Measurements from ENCODE around the gene CARF. TPM values are rescaled to one million over a fixed set of nuclear protein-coding genes. Genes with fewer than 3 reads are reported as not detected.

Gene CARF
- total RNA-seq, 1 experiment from 2014 or later, result 3.3 TPM

DNA sequence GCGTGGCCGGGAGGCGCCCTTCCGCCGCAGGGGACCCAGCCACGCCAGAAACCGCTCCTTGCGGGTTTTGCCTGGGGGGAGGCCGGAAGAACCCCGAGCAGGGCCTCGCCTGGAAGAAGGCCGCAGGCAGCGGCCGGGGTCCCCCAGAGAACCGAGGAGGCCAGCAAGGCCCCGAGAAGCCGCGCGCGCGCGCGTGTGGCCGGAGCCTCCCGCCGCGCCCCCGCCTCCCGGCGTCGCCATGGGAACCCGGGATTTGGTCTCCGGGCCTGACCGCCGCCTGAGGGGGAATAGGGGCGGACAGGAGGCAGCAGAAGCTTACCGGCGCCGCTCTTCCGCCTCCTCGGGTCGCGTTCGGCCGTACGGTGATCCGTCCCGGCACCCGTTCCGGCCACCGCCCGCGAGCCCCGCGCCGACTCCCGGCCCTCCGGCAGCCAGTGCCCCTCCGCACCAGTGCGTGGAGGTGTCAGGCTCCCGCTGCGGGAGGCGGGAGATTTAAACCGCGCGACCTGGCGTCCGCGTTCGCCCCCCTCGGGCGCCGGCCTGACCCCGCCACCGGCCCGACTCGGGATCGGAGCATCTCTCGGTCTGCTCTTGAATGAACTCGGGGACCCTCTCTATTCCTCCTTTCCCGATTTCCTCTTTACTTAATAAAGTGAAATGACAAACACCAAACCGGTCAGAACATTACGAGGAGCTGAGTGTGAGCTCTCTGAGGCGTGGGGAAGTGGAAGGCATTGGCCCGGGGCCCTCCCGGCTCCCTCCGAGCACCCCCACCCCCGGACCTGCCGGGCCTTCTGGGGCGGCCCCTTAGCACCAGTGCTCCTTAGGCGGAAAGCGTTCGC lies 40.6 kb upstream of the CARF start, which contains the start of gene ICA1L (continued):
- TF ChIP-seq, protein P1, sequence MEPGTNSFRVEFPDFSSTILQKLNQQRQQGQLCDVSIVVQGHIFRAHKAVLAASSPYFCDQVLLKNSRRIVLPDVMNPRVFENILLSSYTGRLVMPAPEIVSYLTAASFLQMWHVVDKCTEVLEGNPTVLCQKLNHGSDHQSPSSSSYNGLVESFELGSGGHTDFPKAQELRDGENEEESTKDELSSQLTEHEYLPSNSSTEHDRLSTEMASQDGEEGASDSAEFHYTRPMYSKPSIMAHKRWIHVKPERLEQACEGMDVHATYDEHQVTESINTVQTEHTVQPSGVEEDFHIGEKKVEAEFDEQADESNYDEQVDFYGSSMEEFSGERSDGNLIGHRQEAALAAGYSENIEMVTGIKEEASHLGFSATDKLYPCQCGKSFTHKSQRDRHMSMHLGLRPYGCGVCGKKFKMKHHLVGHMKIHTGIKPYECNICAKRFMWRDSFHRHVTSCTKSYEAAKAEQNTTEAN (CRISPR knock-in tag; IDR thresholded peaks at IDR 0.05), result no peak
- TF ChIP-seq, protein P2, sequence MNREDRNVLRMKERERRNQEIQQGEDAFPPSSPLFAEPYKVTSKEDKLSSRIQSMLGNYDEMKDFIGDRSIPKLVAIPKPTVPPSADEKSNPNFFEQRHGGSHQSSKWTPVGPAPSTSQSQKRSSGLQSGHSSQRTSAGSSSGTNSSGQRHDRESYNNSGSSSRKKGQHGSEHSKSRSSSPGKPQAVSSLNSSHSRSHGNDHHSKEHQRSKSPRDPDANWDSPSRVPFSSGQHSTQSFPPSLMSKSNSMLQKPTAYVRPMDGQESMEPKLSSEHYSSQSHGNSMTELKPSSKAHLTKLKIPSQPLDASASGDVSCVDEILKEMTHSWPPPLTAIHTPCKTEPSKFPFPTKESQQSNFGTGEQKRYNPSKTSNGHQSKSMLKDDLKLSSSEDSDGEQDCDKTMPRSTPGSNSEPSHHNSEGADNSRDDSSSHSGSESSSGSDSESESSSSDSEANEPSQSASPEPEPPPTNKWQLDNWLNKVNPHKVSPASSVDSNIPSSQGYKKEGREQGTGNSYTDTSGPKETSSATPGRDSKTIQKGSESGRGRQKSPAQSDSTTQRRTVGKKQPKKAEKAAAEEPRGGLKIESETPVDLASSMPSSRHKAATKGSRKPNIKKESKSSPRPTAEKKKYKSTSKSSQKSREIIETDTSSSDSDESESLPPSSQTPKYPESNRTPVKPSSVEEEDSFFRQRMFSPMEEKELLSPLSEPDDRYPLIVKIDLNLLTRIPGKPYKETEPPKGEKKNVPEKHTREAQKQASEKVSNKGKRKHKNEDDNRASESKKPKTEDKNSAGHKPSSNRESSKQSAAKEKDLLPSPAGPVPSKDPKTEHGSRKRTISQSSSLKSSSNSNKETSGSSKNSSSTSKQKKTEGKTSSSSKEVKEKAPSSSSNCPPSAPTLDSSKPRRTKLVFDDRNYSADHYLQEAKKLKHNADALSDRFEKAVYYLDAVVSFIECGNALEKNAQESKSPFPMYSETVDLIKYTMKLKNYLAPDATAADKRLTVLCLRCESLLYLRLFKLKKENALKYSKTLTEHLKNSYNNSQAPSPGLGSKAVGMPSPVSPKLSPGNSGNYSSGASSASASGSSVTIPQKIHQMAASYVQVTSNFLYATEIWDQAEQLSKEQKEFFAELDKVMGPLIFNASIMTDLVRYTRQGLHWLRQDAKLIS (CRISPR knock-in tag; IDR thresholded peaks at IDR 0.05; ENCODE audit: borderline replicate concordance), result no peak
- TF ChIP-seq GTF2I (CRISPR knock-in tag; conservative IDR thresholded peaks at IDR 0.05), result no peak
- TF ChIP-seq NR2C2 (CRISPR knock-in tag; IDR thresholded peaks at IDR 0.05), result no peak
- TF ChIP-seq TP53 (CRISPR knock-in tag; IDR thresholded peaks at IDR 0.05), result peak; percentile 62; the same call in 1 of the 2 replicates
- no peak for TF ChIP-seq FOXK1 (CRISPR knock-in tag; IDR thresholded peaks at IDR 0.05)
- TF ChIP-seq FOXP1 (CRISPR knock-in tag; IDR thresholded peaks at IDR 0.05; ENCODE audit: borderline replicate concordance), result peak; percentile 50; the same call in 1 of the 2 replicates
- TF ChIP-seq NR1H2 (CRISPR knock-in tag; IDR thresholded peaks at IDR 0.05), result no peak
- TF ChIP-seq, protein P3, sequence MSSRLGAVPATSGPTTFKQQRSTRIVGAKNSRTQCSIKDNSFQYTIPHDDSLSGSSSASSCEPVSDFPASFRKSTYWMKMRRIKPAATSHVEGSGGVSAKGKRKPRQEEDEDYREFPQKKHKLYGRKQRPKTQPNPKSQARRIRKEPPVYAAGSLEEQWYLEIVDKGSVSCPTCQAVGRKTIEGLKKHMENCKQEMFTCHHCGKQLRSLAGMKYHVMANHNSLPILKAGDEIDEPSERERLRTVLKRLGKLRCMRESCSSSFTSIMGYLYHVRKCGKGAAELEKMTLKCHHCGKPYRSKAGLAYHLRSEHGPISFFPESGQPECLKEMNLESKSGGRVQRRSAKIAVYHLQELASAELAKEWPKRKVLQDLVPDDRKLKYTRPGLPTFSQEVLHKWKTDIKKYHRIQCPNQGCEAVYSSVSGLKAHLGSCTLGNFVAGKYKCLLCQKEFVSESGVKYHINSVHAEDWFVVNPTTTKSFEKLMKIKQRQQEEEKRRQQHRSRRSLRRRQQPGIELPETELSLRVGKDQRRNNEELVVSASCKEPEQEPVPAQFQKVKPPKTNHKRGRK (CRISPR knock-in tag; IDR thresholded peaks at IDR 0.05; ENCODE audit: borderline replicate concordance), result no peak
- no peak for TF ChIP-seq SOX15 (CRISPR knock-in tag; IDR thresholded peaks at IDR 0.05)
- TF ChIP-seq CREM (CRISPR knock-in tag; IDR thresholded peaks at IDR 0.05), result 0 out of 2 replicates have a peak, but pooled peaks have one; percentile 34
- no peak for TF ChIP-seq GRHL2 (CRISPR knock-in tag; IDR thresholded peaks at IDR 0.05; ENCODE audit: insufficient replicate concordance, severe bottlenecking)
- 0 out of 2 replicates have a peak, but pooled peaks have one; percentile 31 for TF ChIP-seq ELF4 (CRISPR knock-in tag; IDR thresholded peaks at IDR 0.05; ENCODE audit: low read depth)
- TF ChIP-seq ZNF138 (CRISPR knock-in tag; conservative IDR thresholded peaks at IDR 0.05), result no peak
- peak; percentile 44; the same call in 1 of the 2 replicates for TF ChIP-seq ZNF671 (CRISPR knock-in tag; IDR thresholded peaks at IDR 0.05)
- TF ChIP-seq MYBL2 (CRISPR knock-in tag; IDR thresholded peaks at IDR 0.05), result 0 out of 2 replicates have a peak, but pooled peaks have one; percentile 25
- peak; percentile 50; the same call in 1 of the 2 replicates for TF ChIP-seq ATF1 (CRISPR knock-in tag; IDR thresholded peaks at IDR 0.05)
- TF ChIP-seq FOXJ3 (CRISPR knock-in tag; IDR thresholded peaks at IDR 0.05; ENCODE audit: borderline replicate concordance), result no peak
- TF ChIP-seq, protein P4, sequence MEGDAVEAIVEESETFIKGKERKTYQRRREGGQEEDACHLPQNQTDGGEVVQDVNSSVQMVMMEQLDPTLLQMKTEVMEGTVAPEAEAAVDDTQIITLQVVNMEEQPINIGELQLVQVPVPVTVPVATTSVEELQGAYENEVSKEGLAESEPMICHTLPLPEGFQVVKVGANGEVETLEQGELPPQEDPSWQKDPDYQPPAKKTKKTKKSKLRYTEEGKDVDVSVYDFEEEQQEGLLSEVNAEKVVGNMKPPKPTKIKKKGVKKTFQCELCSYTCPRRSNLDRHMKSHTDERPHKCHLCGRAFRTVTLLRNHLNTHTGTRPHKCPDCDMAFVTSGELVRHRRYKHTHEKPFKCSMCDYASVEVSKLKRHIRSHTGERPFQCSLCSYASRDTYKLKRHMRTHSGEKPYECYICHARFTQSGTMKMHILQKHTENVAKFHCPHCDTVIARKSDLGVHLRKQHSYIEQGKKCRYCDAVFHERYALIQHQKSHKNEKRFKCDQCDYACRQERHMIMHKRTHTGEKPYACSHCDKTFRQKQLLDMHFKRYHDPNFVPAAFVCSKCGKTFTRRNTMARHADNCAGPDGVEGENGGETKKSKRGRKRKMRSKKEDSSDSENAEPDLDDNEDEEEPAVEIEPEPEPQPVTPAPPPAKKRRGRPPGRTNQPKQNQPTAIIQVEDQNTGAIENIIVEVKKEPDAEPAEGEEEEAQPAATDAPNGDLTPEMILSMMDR (IDR thresholded peaks at IDR 0.05), result no peak
- TF ChIP-seq, protein P5, sequence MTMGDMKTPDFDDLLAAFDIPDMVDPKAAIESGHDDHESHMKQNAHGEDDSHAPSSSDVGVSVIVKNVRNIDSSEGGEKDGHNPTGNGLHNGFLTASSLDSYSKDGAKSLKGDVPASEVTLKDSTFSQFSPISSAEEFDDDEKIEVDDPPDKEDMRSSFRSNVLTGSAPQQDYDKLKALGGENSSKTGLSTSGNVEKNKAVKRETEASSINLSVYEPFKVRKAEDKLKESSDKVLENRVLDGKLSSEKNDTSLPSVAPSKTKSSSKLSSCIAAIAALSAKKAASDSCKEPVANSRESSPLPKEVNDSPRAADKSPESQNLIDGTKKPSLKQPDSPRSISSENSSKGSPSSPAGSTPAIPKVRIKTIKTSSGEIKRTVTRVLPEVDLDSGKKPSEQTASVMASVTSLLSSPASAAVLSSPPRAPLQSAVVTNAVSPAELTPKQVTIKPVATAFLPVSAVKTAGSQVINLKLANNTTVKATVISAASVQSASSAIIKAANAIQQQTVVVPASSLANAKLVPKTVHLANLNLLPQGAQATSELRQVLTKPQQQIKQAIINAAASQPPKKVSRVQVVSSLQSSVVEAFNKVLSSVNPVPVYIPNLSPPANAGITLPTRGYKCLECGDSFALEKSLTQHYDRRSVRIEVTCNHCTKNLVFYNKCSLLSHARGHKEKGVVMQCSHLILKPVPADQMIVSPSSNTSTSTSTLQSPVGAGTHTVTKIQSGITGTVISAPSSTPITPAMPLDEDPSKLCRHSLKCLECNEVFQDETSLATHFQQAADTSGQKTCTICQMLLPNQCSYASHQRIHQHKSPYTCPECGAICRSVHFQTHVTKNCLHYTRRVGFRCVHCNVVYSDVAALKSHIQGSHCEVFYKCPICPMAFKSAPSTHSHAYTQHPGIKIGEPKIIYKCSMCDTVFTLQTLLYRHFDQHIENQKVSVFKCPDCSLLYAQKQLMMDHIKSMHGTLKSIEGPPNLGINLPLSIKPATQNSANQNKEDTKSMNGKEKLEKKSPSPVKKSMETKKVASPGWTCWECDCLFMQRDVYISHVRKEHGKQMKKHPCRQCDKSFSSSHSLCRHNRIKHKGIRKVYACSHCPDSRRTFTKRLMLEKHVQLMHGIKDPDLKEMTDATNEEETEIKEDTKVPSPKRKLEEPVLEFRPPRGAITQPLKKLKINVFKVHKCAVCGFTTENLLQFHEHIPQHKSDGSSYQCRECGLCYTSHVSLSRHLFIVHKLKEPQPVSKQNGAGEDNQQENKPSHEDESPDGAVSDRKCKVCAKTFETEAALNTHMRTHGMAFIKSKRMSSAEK (CRISPR knock-in tag; IDR thresholded peaks at IDR 0.05; ENCODE audit: borderline replicate concordance), result no peak
- no peak for TF ChIP-seq JAZF1 (CRISPR knock-in tag; IDR thresholded peaks at IDR 0.05)
- TF ChIP-seq, protein P6, sequence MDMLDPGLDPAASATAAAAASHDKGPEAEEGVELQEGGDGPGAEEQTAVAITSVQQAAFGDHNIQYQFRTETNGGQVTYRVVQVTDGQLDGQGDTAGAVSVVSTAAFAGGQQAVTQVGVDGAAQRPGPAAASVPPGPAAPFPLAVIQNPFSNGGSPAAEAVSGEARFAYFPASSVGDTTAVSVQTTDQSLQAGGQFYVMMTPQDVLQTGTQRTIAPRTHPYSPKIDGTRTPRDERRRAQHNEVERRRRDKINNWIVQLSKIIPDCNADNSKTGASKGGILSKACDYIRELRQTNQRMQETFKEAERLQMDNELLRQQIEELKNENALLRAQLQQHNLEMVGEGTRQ (CRISPR knock-in tag; IDR thresholded peaks at IDR 0.05), result no peak

Data from WTC11 (cell line).